ENCODE measurements around the gene HEATR5A. TPM values are rescaled to one million over a fixed set of nuclear protein-coding genes. Genes with fewer than 3 reads are reported as not detected.
A peak's percentile ranks its signal among the peaks of the same experiment; 100 is the strongest.

HEATR5A gene
- total and polyA plus RNA-seq, 12 donors = 17.0 to 65.0 (median 46.2) TPM

DNA sequence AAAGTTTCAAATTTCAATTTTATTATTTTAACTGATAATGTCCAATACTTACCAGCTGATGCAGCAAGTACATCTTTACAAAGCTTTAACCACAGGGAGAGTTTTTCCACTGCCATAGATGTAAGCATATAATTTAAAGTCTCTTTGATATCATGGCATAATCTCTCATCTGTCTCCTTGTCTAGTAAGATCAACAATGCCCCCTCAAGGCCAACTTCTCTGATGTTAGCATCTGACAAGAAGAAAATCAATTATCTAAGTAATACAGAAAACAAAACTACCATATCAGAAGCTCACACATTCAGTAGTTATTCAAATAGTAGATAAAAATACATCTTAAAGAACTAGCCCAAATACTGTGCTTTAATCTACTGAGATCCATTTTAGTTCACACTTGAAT is 94.2 kb downstream of the HEATR5A start:
- TF ChIP-seq, protein P1, sequence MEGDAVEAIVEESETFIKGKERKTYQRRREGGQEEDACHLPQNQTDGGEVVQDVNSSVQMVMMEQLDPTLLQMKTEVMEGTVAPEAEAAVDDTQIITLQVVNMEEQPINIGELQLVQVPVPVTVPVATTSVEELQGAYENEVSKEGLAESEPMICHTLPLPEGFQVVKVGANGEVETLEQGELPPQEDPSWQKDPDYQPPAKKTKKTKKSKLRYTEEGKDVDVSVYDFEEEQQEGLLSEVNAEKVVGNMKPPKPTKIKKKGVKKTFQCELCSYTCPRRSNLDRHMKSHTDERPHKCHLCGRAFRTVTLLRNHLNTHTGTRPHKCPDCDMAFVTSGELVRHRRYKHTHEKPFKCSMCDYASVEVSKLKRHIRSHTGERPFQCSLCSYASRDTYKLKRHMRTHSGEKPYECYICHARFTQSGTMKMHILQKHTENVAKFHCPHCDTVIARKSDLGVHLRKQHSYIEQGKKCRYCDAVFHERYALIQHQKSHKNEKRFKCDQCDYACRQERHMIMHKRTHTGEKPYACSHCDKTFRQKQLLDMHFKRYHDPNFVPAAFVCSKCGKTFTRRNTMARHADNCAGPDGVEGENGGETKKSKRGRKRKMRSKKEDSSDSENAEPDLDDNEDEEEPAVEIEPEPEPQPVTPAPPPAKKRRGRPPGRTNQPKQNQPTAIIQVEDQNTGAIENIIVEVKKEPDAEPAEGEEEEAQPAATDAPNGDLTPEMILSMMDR (IDR thresholded peaks at IDR 0.05) = no peak
- no peaks in the 10 kb centered on the region for H3K27me3 ChIP-seq
- no peak for ATAC-seq
- DNase-seq = no peak
- H3K27ac ChIP-seq = no peak overlapping the region
- H3K4me3 ChIP-seq = no peak overlapping the region
- peaks cover 0 to 18% (median 0%) of the 10 kb centered on the region in 11 donors for H3K9me3 ChIP-seq
- H3K36me3 ChIP-seq = peaks cover 0 to 76% (median 27%) of the 10 kb centered on the region in 9 donors
- no peaks in the 10 kb centered on the region for H3K4me1 ChIP-seq
- intact Hi-C loops (cut with DNase I) = loop anchor here in 1 of 10 donors (2.0 kb wide), 1 partner anchor 21 kb away; no protein-coding TSS in a partner anchor

DNA sequence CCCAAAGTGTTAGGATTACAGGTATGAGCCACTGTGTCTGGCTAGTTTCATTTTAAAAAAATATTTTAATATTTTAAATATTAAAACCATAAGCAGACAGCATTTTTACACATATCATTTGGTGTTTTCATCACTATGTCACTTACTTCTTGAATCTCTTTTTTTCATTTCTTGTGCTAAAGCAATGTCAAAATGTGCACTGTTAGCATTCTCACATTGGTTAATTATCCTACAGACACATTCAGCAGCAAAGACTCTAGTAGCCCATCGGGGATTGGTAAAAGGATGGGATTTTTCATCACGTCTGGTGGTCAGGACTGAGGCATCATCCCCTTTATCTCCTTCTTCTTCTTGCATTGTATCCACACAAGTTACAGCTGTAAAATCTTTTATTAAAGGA is 96.9 kb downstream of the HEATR5A start:
- H3K4me3 ChIP-seq = no peak overlapping the region
- no peaks in the 10 kb centered on the region for H3K27me3 ChIP-seq
- H3K36me3 ChIP-seq = peaks cover 0 to 76% (median 14%) of the 10 kb centered on the region in 9 donors
- H3K4me1 ChIP-seq = peaks cover 0 to 15% (median 0%) of the 10 kb centered on the region in 9 donors
- ATAC-seq = no peak
- H3K9me3 ChIP-seq = no peaks in the 10 kb centered on the region
- 86 to 88% methylated on average over 2 of the region's 2 CpGs for WGBS, 2 donors
- no peak for DNase-seq
- no peak overlapping the region for H3K27ac ChIP-seq
- intact Hi-C loops (cut with DNase I) = no loop called here
- TF ChIP-seq, protein P1 (IDR thresholded peaks at IDR 0.05) = no peak

DNA sequence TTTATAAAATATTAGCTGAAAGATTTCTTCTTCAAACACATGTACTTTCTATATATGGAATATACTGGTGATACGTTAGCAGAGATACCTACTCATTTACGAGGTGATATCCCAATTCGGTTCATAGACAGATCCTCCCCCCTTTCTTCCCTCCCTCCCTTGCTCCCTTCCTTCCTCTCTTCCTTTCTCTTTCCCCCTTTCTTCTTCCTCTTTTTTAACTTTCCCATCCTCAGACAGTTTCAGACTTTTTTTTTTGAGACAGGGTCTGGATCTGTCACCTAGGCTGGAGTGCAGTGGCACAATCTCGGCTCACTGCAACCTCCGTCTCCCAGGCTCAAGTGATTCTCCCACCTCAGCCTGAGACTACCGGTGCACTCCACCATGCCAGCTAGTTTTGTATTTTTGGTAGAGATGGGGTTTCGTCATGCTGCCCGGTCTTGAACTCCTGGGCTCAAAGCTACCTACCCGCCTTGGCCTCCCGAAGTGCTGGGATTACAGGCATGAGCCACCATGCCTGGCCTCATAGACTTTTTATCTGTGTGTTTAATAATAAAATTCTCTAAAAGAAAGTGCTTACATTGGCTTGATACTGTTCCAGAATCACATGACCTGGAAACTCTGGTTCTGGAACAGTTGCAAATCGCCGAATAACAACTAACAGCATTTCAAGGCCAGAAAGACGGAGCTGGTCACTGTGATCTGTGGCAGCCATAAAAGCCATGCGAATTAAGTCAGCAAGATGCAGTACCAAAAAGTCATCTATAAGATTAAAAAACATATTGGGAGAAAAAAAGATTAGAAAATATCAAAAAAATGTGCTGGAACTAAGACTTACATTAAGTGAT is 99.2 kb downstream of the HEATR5A start:
- 86 to 92% methylated on average over 14 of the region's 14 CpGs for whole genome bisulfite sequencing, 2 donors
- Histone ChIP-seq H3K9me3 (no peaks in the 10 kb centered on the region), H3K27ac (peak overlapping the region in 1 of 10 donors; percentile 12), H3K4me1 (peaks cover 0 to 15% (median 0%) of the 10 kb centered on the region in 9 donors), H3K36me3 (peaks cover 0 to 97% (median 26%) of the 10 kb centered on the region in 9 donors), H3K4me3 (no peak overlapping the region), H3K27me3 (no peaks in the 10 kb centered on the region)
- TF ChIP-seq, protein P1 (IDR thresholded peaks at IDR 0.05) = no peak
- intact Hi-C loops (cut with DNase I) = no loop called here
- no peak for DNase-seq
- ATAC-seq = no peak

DNA sequence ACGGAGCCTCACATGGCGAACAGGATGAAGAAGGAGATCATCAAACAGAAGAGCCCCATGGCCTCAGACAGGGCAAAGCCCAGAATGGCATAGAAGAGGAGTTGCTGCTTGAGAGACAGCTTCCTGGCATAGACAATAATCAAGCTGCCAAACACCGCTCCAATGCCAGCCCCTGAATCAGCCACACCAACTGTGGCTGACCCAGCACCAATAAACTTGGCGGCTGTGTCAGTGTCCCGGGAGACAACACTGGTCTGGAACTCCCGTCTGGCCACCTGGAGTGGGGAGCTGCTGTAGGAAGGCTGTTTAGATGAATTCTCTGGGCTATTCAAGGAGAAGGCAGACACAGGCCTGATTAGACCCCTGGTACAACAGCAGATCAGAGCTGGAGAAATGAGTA is 100.1 kb downstream of the HEATR5A start:
- no peaks in the 10 kb centered on the region for H3K9me3 ChIP-seq
- TF ChIP-seq, protein P1 (IDR thresholded peaks at IDR 0.05) = no peak
- H3K27me3 ChIP-seq = no peaks in the 10 kb centered on the region
- WGBS, 2 donors = 55 to 64% methylated on average over 6 of the region's 6 CpGs
- H3K4me3 ChIP-seq = no peak overlapping the region
- H3K4me1 ChIP-seq = peaks cover 0 to 15% (median 0%) of the 10 kb centered on the region in 9 donors
- intact Hi-C loops (cut with DNase I) = no loop called here
- peaks cover 0 to 98% (median 36%) of the 10 kb centered on the region in 9 donors for H3K36me3 ChIP-seq
- peak; percentile 58 to 66 for DNase-seq
- H3K27ac ChIP-seq = peak overlapping the region in 1 of 10 donors; percentile 12
- ATAC-seq = peak; percentile 86 to 99 (median 94)

Data from heart right ventricle (tissue), 16 donors.